OCI-LY1 (cell line): ENCODE results near the gene CHMP2B.

Experiments used
- H2AFZ ChIP-seq: fragments of 200-600 bp; sonication (generic), shearing (Covaris generic); 2 replicates; pipeline ENCODE4 v1.6.0; 2014; ENCODE audit warnings: antibody characterized with exemption, mild to moderate bottlenecking, low read length
- H3F3A ChIP-seq: fragments of 200-600 bp; sonication (generic), shearing (Covaris generic); 2 replicates; pipeline ENCODE4 v1.6.0; 2014; ENCODE audit warnings: mild to moderate bottlenecking, antibody characterized with exemption, low read length, moderate library complexity; ENCODE audit not compliant: insufficient read depth
- H3K27ac ChIP-seq: fragments of 200-600 bp; sonication (generic); 2 replicates; pipeline ENCODE4 v1.5.1; 2014; ENCODE audit warnings: low read length, mixed run types, mild to moderate bottlenecking, low read depth; ENCODE audit not compliant: poor library complexity, severe bottlenecking
- H3K27me3 ChIP-seq: fragments of 200-600 bp; sonication (generic); 2 replicates; pipeline ENCODE4 v1.6.0; 2014; ENCODE audit warnings: antibody characterized with exemption, mild to moderate bottlenecking, low read length, moderate library complexity; ENCODE audit not compliant: insufficient read depth
- H3K36me3 ChIP-seq: fragments of 200-600 bp; sonication (generic); 2 replicates; pipeline ENCODE4 v1.6.1; 2014; ENCODE audit warnings: mild to moderate bottlenecking, antibody characterized with exemption, low read length, moderate library complexity, mixed read lengths; ENCODE audit not compliant: insufficient read depth
- H3K4me1 ChIP-seq: fragments of 200-600 bp; sonication (generic); 2 replicates; pipeline ENCODE4 v1.5.1; 2014; ENCODE audit warnings: mild to moderate bottlenecking, low read length, moderate library complexity; ENCODE audit not compliant: insufficient read depth, severe bottlenecking
- H3K4me2 ChIP-seq: fragments of 200-600 bp; sonication (generic), shearing (Covaris generic); 2 replicates; pipeline ENCODE4 v1.6.1; 2014; ENCODE audit warnings: low read length
- H3K4me3 ChIP-seq: fragments of 200-600 bp; sonication (generic); 2 replicates; pipeline ENCODE4 v1.5.1; 2014; ENCODE audit warnings: low read length, low read depth, mild to moderate bottlenecking, mixed read lengths; ENCODE audit not compliant: poor library complexity, severe bottlenecking
- H3K79me2 ChIP-seq: fragments of 200-600 bp; shearing (Covaris generic); 2 replicates; pipeline ENCODE4 v1.6.1; 2016; ENCODE audit warnings: mixed run types, low read length, mixed read lengths; ENCODE audit not compliant: insufficient read depth
- H3K9ac ChIP-seq: fragments of 200-600 bp; sonication (generic), shearing (Covaris generic); 2 replicates; pipeline ENCODE4 v1.6.1; 2014; ENCODE audit warnings: mild to moderate bottlenecking, low read length, mixed read lengths
- H3K9me2 ChIP-seq: fragments of 200-600 bp; sonication (generic), shearing (Covaris generic); 2 replicates; pipeline ENCODE4 v1.6.1; 2014; ENCODE audit warnings: low read depth, mild to moderate bottlenecking, low read length, mixed read lengths
- H3K9me3 ChIP-seq: fragments of 200-600 bp; shearing (Covaris generic); 2 replicates; pipeline ENCODE4 v1.6.1; 2014; ENCODE audit warnings: low read length, mixed read lengths
- H4K20me1 ChIP-seq: fragments of 200-600 bp; sonication (generic), shearing (Covaris generic); 2 replicates; pipeline ENCODE4 v1.6.0; 2016; ENCODE audit warnings: mild to moderate bottlenecking, low read length; ENCODE audit not compliant: insufficient read depth
- EZH2 ChIP-seq: fragments of 200-600 bp; sonication (generic), shearing (Covaris generic); IDR thresholded peaks from 2 replicates; pipeline ENCODE4 v1.8.0; 2017; ENCODE audit warnings: borderline replicate concordance, mixed run types, mild to moderate bottlenecking, antibody characterized with exemption, low read length, moderate library complexity, mixed read lengths
- TF ChIP-seq, protein P1 (sequence below): fragments of 200-600 bp; sonication (generic), shearing (Covaris generic); IDR thresholded peaks from 2 replicates; pipeline ENCODE4 v1.5.1; 2017; ENCODE audit warnings: mild to moderate bottlenecking, antibody characterized with exemption, low read length, moderate library complexity, mixed read lengths

The CHMP2B gene

DNA sequence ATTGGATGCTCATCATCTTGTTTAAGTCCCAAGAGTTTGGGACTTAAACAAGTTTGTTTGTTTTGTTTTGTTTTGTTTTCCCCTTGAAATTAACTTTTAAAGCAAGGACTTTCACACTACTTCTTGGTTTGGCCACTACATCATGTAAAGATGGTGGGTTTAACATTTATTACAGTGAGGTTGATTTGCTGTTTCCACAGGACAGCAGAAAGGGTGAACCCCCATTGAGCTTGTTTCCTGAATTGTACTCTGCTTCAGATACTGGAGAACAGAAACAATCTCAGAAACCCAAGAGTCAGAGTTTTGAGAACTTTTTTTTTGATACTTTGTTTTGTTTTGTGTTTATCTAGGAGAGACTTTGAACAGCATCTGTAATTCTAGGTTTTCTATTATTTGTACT lies 42.6 kb downstream of the CHMP2B start:
- no peak overlapping the region for H3K9ac ChIP-seq
- no peak overlapping the region for H3K4me3 ChIP-seq
- no peak for TF ChIP-seq EZH2
- TF ChIP-seq, protein P1, sequence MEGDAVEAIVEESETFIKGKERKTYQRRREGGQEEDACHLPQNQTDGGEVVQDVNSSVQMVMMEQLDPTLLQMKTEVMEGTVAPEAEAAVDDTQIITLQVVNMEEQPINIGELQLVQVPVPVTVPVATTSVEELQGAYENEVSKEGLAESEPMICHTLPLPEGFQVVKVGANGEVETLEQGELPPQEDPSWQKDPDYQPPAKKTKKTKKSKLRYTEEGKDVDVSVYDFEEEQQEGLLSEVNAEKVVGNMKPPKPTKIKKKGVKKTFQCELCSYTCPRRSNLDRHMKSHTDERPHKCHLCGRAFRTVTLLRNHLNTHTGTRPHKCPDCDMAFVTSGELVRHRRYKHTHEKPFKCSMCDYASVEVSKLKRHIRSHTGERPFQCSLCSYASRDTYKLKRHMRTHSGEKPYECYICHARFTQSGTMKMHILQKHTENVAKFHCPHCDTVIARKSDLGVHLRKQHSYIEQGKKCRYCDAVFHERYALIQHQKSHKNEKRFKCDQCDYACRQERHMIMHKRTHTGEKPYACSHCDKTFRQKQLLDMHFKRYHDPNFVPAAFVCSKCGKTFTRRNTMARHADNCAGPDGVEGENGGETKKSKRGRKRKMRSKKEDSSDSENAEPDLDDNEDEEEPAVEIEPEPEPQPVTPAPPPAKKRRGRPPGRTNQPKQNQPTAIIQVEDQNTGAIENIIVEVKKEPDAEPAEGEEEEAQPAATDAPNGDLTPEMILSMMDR, result no peak
- H3K79me2 ChIP-seq, result no peaks in the 10 kb centered on the region
- no peak overlapping the region for H3K27ac ChIP-seq
- no peaks in the 10 kb centered on the region for H4K20me1 ChIP-seq
- no peaks in the 10 kb centered on the region for H3F3A ChIP-seq
- H3K4me2 ChIP-seq, result no peak overlapping the region
- H3K36me3 ChIP-seq, result no peaks in the 10 kb centered on the region
- 0 out of 2 replicates have a peak, but pooled peaks cover 4% of the 10 kb centered on the region for H3K27me3 ChIP-seq
- H3K9me3 ChIP-seq, result no peaks in the 10 kb centered on the region
- H3K4me1 ChIP-seq, result no peaks in the 10 kb centered on the region
- H3K9me2 ChIP-seq, result no peaks in the 10 kb centered on the region
- H2AFZ ChIP-seq, result no peak overlapping the region

DNA sequence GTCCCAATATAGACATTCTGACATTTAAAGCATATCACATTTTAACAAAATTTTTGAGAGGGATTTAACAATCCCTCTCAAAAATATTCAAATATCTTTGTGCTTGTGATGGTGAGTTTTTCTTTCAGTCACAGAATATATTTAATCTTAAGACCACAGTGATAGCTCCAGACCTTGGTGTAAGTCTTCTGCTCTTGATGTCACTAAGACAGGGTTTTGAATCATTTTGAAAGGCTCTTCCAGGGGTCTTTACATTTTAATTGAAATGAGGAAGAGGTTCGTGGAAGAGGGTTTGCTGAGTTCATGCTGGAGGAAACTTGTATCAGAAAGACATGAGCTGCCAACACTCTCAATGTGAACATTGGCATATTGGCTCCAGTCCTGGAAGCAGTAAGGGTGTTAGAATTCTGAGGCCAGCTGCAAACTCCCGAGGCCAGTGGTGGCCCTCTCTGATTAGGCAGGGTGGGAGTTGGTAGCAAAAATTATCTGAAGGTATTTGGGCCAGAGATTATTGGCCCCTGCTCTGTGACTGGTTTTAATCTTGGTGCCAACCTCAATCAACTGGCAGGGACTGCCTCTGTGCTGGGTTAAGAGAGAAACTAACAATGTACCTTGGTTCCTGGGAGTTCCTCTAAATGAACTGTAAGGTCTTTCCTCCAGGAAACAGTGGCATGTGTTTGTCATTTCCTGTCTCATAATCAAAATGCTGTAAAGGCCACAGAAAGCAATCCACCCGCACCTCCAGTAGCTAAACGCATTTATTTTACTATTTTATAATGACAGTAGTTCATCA lies 44.0 kb downstream of the CHMP2B start:
- H3K9me3 ChIP-seq, result no peaks in the 10 kb centered on the region
- no peaks in the 10 kb centered on the region for H3K36me3 ChIP-seq
- no peak overlapping the region for H3K4me2 ChIP-seq
- H3K9ac ChIP-seq, result no peak overlapping the region
- H3K27ac ChIP-seq, result no peak overlapping the region
- no peaks in the 10 kb centered on the region for H3K79me2 ChIP-seq
- no peak overlapping the region for H3K4me3 ChIP-seq
- no peaks in the 10 kb centered on the region for H4K20me1 ChIP-seq
- H3K4me1 ChIP-seq, result no peaks in the 10 kb centered on the region
- H2AFZ ChIP-seq, result no peak overlapping the region
- H3F3A ChIP-seq, result no peaks in the 10 kb centered on the region
- H3K27me3 ChIP-seq, result 0 out of 2 replicates have a peak, but pooled peaks cover 4% of the 10 kb centered on the region
- TF ChIP-seq, protein P1, result no peak
- TF ChIP-seq EZH2, result no peak
- H3K9me2 ChIP-seq, result no peaks in the 10 kb centered on the region

DNA sequence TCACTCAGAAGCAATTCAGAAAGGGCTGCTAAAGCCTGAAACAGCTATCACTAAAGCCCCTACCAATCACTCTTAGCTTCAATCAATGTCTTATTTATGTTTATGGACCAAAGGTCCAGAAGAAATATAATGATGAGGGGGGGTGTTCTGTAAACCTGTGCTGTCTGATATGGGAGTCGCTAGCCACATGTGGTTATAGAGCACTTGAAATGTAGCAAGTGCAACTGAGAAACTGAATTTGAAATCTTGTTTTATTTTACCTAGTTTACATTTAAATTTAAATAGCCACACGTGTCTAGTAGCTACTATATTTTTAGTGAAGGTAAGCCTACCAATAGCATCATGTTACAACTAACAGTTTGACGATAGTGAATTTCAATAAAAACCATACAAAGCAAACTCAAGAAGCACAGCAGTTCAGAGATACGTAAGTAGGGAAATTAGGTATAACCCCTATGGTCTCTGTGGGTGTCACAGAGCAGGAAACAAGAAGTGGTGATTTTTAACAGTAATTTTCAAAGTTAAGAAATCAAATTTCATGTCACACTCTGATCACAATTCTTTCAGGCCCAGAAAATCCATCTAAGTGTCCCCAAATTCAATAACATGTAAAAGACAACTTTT lies 45.7 kb downstream of the CHMP2B start:
- no peak overlapping the region for H3K4me2 ChIP-seq
- H3K9ac ChIP-seq, result no peak overlapping the region
- no peak for TF ChIP-seq EZH2
- TF ChIP-seq, protein P1, result no peak
- H3K4me1 ChIP-seq, result no peaks in the 10 kb centered on the region
- no peaks in the 10 kb centered on the region for H3F3A ChIP-seq
- no peak overlapping the region for H3K4me3 ChIP-seq
- H3K79me2 ChIP-seq, result no peaks in the 10 kb centered on the region
- 0 out of 2 replicates have a peak, but pooled peaks cover 4% of the 10 kb centered on the region for H3K27me3 ChIP-seq
- no peaks in the 10 kb centered on the region for H3K9me3 ChIP-seq
- no peaks in the 10 kb centered on the region for H3K9me2 ChIP-seq
- no peaks in the 10 kb centered on the region for H4K20me1 ChIP-seq
- no peak overlapping the region for H2AFZ ChIP-seq
- H3K27ac ChIP-seq, result no peak overlapping the region
- no peaks in the 10 kb centered on the region for H3K36me3 ChIP-seq
